ENCODE data around the gene SLC25A1.

DNA sequence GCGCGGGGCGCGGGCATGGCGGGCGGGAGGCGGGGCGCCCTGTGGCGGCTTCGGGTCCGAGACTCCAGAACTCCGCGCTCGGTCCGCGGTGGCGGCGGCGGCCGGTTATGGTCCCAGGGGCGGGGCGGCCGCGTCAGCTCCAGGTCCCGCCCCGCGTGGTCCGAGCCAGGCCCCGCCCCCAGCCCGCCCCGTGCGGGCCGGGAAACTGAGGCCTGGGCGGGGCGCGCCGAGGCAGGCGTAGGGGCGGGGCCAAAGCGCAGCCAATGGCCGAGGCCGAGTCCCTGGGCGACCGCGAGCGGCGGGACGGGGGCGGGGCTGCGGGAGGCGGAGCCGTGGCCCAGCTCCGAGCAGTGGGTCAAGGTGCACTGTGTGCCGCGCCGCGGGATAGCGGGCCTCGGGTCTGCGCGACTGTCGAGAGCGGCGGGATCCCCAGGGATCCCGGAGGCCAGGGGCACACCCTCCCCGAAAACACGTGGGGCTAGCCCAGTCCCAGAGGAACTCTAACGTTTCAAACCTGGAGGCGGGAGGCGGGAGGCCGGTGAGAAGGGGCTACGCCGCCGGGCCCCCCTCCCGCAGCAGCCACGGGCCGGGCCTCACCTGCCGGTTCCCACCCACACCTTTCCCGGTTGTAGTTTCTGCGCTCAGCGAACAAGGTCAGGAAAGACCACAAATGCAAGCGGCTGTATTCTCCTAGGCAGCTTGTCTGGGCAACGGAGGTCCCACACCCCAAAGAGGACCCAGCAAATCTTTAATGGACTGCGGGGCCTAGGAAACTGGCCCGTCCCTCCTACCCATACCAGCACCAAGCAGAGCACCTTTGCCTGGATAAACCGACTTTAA, at the start of gene SLC25A1:
- TF ChIP-seq, protein P1, sequence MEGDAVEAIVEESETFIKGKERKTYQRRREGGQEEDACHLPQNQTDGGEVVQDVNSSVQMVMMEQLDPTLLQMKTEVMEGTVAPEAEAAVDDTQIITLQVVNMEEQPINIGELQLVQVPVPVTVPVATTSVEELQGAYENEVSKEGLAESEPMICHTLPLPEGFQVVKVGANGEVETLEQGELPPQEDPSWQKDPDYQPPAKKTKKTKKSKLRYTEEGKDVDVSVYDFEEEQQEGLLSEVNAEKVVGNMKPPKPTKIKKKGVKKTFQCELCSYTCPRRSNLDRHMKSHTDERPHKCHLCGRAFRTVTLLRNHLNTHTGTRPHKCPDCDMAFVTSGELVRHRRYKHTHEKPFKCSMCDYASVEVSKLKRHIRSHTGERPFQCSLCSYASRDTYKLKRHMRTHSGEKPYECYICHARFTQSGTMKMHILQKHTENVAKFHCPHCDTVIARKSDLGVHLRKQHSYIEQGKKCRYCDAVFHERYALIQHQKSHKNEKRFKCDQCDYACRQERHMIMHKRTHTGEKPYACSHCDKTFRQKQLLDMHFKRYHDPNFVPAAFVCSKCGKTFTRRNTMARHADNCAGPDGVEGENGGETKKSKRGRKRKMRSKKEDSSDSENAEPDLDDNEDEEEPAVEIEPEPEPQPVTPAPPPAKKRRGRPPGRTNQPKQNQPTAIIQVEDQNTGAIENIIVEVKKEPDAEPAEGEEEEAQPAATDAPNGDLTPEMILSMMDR (IDR thresholded peaks at IDR 0.05; ENCODE audit: poor library complexity) = no peak
- no peak for TF ChIP-seq EZH2 (IDR thresholded peaks at IDR 0.05; ENCODE audit: borderline replicate concordance)
- TF ChIP-seq EZH2phosphoT487 (IDR thresholded peaks at IDR 0.05; ENCODE audit: low read depth, severe bottlenecking, unreplicated experiment) = no peak
